Measurements from ENCODE around the gene IRF2BP2. TPM values are rescaled to one million over a fixed set of nuclear protein-coding genes. Genes with fewer than 3 reads are reported as not detected.

Gene IRF2BP2
- total RNA-seq, 2 experiments from 2014 or later, result 117 to 125 TPM

- no peak overlapping the region for H3K27ac Mint-ChIP-seq
- no peak for DNase-seq
- no peaks in the 10 kb centered on the region for H3K9me3 Mint-ChIP-seq
- no peak overlapping the region for H3K4me3 Mint-ChIP-seq
- CTCF ChIA-PET, result no interaction called here
- H3K36me3 Mint-ChIP-seq (ENCODE audit: low read depth), result no peaks in the 10 kb centered on the region
- POLR2A ChIA-PET, result no interaction called here
- H3K27me3 Mint-ChIP-seq, result no peaks in the 10 kb centered on the region
- H3K4me1 Mint-ChIP-seq, result peaks cover 2% of the 10 kb centered on the region
Measured at GRCh38 chr1:234559152-234559901, 50.7 kb downstream of the IRF2BP2 start.

GRCh38 chr1:234558330-234558836 lies 51.6 kb downstream of the IRF2BP2 start:
- Mint-ChIP-seq H3K4me1 (no peaks in the 10 kb centered on the region), H3K36me3 (ENCODE audit: low read depth) (no peaks in the 10 kb centered on the region), H3K9me3 (no peaks in the 10 kb centered on the region), H3K27ac (no peak overlapping the region), H3K4me3 (no peak overlapping the region), H3K27me3 (no peaks in the 10 kb centered on the region)
- no peak for DNase-seq
- CTCF ChIA-PET, result no interaction called here
- POLR2A ChIA-PET, result no interaction called here

GRCh38 chr1:234556245-234556943 lies 53.6 kb downstream of the IRF2BP2 start:
- DNase-seq, result no peak
- POLR2A ChIA-PET, result no interaction called here
- CTCF ChIA-PET, result interaction anchor here (0.9 kb wide), 1 partner anchor 195 kb away, joined by 3 read pairs; no protein-coding TSS in a partner anchor
- Mint-ChIP-seq H3K27me3 (peaks cover 2% of the 10 kb centered on the region), H3K36me3 (ENCODE audit: low read depth) (no peaks in the 10 kb centered on the region), H3K9me3 (no peaks in the 10 kb centered on the region), H3K4me3 (no peak overlapping the region), H3K27ac (no peak overlapping the region), H3K4me1 (no peaks in the 10 kb centered on the region)

GRCh38 chr1:234555390-234556024 lies 54.5 kb downstream of the IRF2BP2 start:
- no peak overlapping the region for H3K27ac Mint-ChIP-seq
- H3K36me3 Mint-ChIP-seq (ENCODE audit: low read depth), result no peaks in the 10 kb centered on the region
- H3K4me1 Mint-ChIP-seq, result no peaks in the 10 kb centered on the region
- H3K4me3 Mint-ChIP-seq, result no peak overlapping the region
- peaks cover 2% of the 10 kb centered on the region for H3K27me3 Mint-ChIP-seq
- CTCF ChIA-PET, result interaction anchor here (0.9 kb wide), 1 partner anchor 196 kb away, joined by 3 read pairs; no protein-coding TSS in a partner anchor
- H3K9me3 Mint-ChIP-seq, result no peaks in the 10 kb centered on the region
- POLR2A ChIA-PET, result no interaction called here
- no peak for DNase-seq

GRCh38 chr1:234554698-234555311 lies 55.2 kb downstream of the IRF2BP2 start:
- no peak for DNase-seq
- POLR2A ChIA-PET, result no interaction called here
- no peak overlapping the region for H3K27ac Mint-ChIP-seq
- no peaks in the 10 kb centered on the region for H3K4me1 Mint-ChIP-seq
- H3K36me3 Mint-ChIP-seq (ENCODE audit: low read depth), result no peaks in the 10 kb centered on the region
- H3K4me3 Mint-ChIP-seq, result no peak overlapping the region
- H3K27me3 Mint-ChIP-seq, result peaks cover 2% of the 10 kb centered on the region
- no peaks in the 10 kb centered on the region for H3K9me3 Mint-ChIP-seq
- CTCF ChIA-PET, result no interaction called here

Other genes starting within 250 kb of the IRF2BP2 start
- gene COA6, start 236.7 kb downstream of the IRF2BP2 start, total RNA-seq, result 10 to 100 TPM; 39.7 to 44.7 TPM
- gene TARBP1, start 131.0 kb downstream of the IRF2BP2 start, total RNA-seq, result 10 to 100 TPM; 24.8 to 25.0 TPM